ENCODE data around the gene TERT.

TERT gene

GRCh38 chr5:1217596-1218206 lies 77.2 kb downstream of the TERT start:
- DNase-seq (ENCODE audit: low spot score) = no peak
- in situ Hi-C loops (cut with MboI; ENCODE audit: low sequenced_read_pairs, unreplicated experiment) = no loop called here
- TF ChIP-seq, protein P1, sequence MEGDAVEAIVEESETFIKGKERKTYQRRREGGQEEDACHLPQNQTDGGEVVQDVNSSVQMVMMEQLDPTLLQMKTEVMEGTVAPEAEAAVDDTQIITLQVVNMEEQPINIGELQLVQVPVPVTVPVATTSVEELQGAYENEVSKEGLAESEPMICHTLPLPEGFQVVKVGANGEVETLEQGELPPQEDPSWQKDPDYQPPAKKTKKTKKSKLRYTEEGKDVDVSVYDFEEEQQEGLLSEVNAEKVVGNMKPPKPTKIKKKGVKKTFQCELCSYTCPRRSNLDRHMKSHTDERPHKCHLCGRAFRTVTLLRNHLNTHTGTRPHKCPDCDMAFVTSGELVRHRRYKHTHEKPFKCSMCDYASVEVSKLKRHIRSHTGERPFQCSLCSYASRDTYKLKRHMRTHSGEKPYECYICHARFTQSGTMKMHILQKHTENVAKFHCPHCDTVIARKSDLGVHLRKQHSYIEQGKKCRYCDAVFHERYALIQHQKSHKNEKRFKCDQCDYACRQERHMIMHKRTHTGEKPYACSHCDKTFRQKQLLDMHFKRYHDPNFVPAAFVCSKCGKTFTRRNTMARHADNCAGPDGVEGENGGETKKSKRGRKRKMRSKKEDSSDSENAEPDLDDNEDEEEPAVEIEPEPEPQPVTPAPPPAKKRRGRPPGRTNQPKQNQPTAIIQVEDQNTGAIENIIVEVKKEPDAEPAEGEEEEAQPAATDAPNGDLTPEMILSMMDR (IDR thresholded peaks at IDR 0.05; ENCODE audit: borderline replicate concordance, control extremely low read depth, extremely low read depth, insufficient read depth, missing control alignments) = no peak

GRCh38 chr5:1216918-1217295 lies 78.0 kb downstream of the TERT start:
- no peak for DNase-seq (ENCODE audit: low spot score)
- in situ Hi-C loops (cut with MboI; ENCODE audit: low sequenced_read_pairs, unreplicated experiment) = no loop called here
- TF ChIP-seq, protein P1 (IDR thresholded peaks at IDR 0.05; ENCODE audit: borderline replicate concordance, control extremely low read depth, extremely low read depth, insufficient read depth, missing control alignments) = no peak

- DNase-seq (ENCODE audit: low spot score) = no peak
- in situ Hi-C loops (cut with MboI; ENCODE audit: low sequenced_read_pairs, unreplicated experiment) = no loop called here
Observed at GRCh38 chr5:1216211-1216917, 78.5 kb downstream of the TERT start.

DNA sequence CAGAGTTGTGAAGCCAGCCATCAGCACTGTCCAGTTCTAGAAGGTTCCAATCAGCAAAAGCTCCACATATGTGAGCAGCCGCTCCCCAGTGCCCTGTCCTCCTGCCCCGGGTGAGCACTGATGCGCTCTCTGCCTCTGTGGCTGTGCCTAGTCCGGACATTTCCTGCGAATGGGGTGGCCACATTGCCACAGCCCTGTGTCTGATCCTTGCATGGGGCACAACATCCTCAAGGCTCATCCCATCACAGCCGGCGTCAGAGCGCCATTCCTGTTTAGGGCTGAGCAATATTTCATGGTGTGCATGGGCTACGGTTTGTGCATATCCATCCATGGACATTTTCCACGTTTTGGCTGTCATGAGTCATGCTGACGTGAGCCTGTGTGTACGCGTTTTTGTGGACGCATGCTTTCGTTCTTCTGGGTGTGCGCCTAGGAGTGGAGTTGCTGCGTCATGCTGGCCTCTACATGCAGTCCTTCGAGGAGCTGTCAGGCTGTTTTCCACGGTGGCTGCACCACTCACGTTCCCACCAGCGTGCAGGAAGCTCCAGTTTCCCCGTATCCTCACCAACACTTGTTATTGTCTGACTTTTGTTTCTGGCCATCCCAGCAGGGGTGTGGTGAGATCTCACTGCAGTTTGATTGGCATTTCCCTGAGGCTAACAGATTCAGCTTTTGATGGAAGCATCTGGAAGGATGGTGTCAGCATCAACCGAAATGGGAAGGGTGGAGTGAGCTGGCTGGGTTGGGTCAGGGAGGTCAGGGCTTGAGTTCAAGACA lies 79.4 kb downstream of the TERT start:
- in situ Hi-C loops (cut with MboI; ENCODE audit: low sequenced_read_pairs, unreplicated experiment) = no loop called here
- no peak for DNase-seq (ENCODE audit: low spot score)
- TF ChIP-seq, protein P1 (IDR thresholded peaks at IDR 0.05; ENCODE audit: borderline replicate concordance, control extremely low read depth, extremely low read depth, insufficient read depth, missing control alignments) = no peak

More at GRCh38 chr5:1216211-1216917, 78.5 kb downstream of the TERT start:
- TF ChIP-seq, protein P1 (IDR thresholded peaks at IDR 0.05; ENCODE audit: borderline replicate concordance, control extremely low read depth, extremely low read depth, insufficient read depth, missing control alignments) = no peak

GRCh38 chr5:1214936-1215220 lies 80.0 kb downstream of the TERT start:
- TF ChIP-seq, protein P1 (IDR thresholded peaks at IDR 0.05; ENCODE audit: borderline replicate concordance, control extremely low read depth, extremely low read depth, insufficient read depth, missing control alignments) = no peak
- DNase-seq (ENCODE audit: low spot score) = no peak
- in situ Hi-C loops (cut with MboI; ENCODE audit: low sequenced_read_pairs, unreplicated experiment) = no loop called here

- in situ Hi-C loops (cut with MboI; ENCODE audit: low sequenced_read_pairs, unreplicated experiment) = no loop called here
- no peak for DNase-seq (ENCODE audit: low spot score)
- TF ChIP-seq, protein P1 (IDR thresholded peaks at IDR 0.05; ENCODE audit: borderline replicate concordance, control extremely low read depth, extremely low read depth, insufficient read depth, missing control alignments) = no peak
Observed at GRCh38 chr5:1214163-1214935, 80.5 kb downstream of the TERT start.

Measured in GM13976 (cell line).